Neutrophil (primary cell): ENCODE results near the gene SYT15.

Source experiments
- H3K27ac ChIP-seq: fragments of 200-600 bp; sonication (generic); 2 replicates; pipeline ENCODE4 v1.5.1; 2016; ENCODE audit warnings: mild to moderate bottlenecking, moderate library complexity
- H3K27me3 ChIP-seq: fragments of 200-600 bp; sonication (generic); 2 replicates; pipeline ENCODE4 v1.6.0; 2016; ENCODE audit warnings: mild to moderate bottlenecking
- H3K36me3 ChIP-seq: fragments of 200-600 bp; sonication (generic); 2 replicates; pipeline ENCODE4 v1.5.1; 2017
- H3K4me1 ChIP-seq, 2 experiments: fragments of 200-600 bp in 1 of 2; sonication (generic) in 1 of 2; 1 replicate in 1 of 2; 2 replicates in 1 of 2; pipeline versions ENCODE4 v1.5.1 to v1.6.1; 2013 to 2016; ENCODE audit warnings: low read depth in 1 of 2, low read length in 1 of 2, mild to moderate bottlenecking in 1 of 2, moderate library complexity in 1 of 2; ENCODE audit not compliant: control insufficient read depth in 1 of 2, insufficient read depth in 1 of 2
- H3K4me3 ChIP-seq, 2 experiments: fragments of 200-600 bp in 1 of 2; sonication (generic) in 1 of 2; 1 replicate in 1 of 2; 2 replicates in 1 of 2; pipeline ENCODE4 v1.5.1; 2013 to 2016; ENCODE audit warnings: low read depth in 1 of 2, low read length in 1 of 2, mild to moderate bottlenecking in 1 of 2, moderate library complexity in 1 of 2
- H3K9me3 ChIP-seq: fragments of 200-600 bp; sonication (generic); 2 replicates; pipeline ENCODE4 v1.5.1; 2016
- CTCF ChIP-seq: fragments of 200-600 bp; sonication (generic); IDR thresholded peaks from 2 replicates; pipeline ENCODE4 v1.5.1; 2016; ENCODE audit warnings: antibody characterized with exemption

Gene SYT15

GRCh38 chr10:46547541-46548497 lies 31.1 kb upstream of the SYT15 start:
- H3K4me1 ChIP-seq = no peaks in the 10 kb centered on the region
- TF ChIP-seq CTCF = no peak
- H3K27me3 ChIP-seq = peaks cover 58% of the 10 kb centered on the region

GRCh38 chr10:46548498-46549090 lies 30.3 kb upstream of the SYT15 start:
- H3K4me1 ChIP-seq = no peaks in the 10 kb centered on the region
- H3K27me3 ChIP-seq = peaks cover 58% of the 10 kb centered on the region
- no peaks in the 10 kb centered on the region for H3K9me3 ChIP-seq
- H3K36me3 ChIP-seq = no peaks in the 10 kb centered on the region
- no peak overlapping the region for H3K4me3 ChIP-seq
- H3K27ac ChIP-seq = no peak overlapping the region
- no peak for TF ChIP-seq CTCF

More at GRCh38 chr10:46547541-46548497, 31.1 kb upstream of the SYT15 start:
- no peak overlapping the region for H3K4me3 ChIP-seq
- H3K9me3 ChIP-seq = no peaks in the 10 kb centered on the region
- H3K27ac ChIP-seq = no peak overlapping the region
- no peaks in the 10 kb centered on the region for H3K36me3 ChIP-seq

GRCh38 chr10:46549171-46550075 lies 29.5 kb upstream of the SYT15 start:
- H3K36me3 ChIP-seq = no peaks in the 10 kb centered on the region
- H3K4me1 ChIP-seq = no peaks in the 10 kb centered on the region
- no peak overlapping the region for H3K4me3 ChIP-seq
- TF ChIP-seq CTCF = no peak
- H3K27me3 ChIP-seq = peaks cover 58% of the 10 kb centered on the region
- H3K27ac ChIP-seq = no peak overlapping the region
- no peaks in the 10 kb centered on the region for H3K9me3 ChIP-seq

GRCh38 chr10:46550076-46550790 lies 28.7 kb upstream of the SYT15 start:
- Histone ChIP-seq H3K4me3 (no peak overlapping the region), H3K27me3 (peaks cover 60% of the 10 kb centered on the region), H3K27ac (no peak overlapping the region), H3K36me3 (no peaks in the 10 kb centered on the region), H3K4me1 (no peaks in the 10 kb centered on the region), H3K9me3 (no peaks in the 10 kb centered on the region)
- TF ChIP-seq CTCF = no peak
